Calu3 (cell line): ENCODE data around the gene ELMOD3. TPM values are rescaled to one million over a fixed set of nuclear protein-coding genes. Genes with fewer than 3 reads are reported as not detected.
"Not testable (repeated sequence)": the region's sequence is repeated elsewhere in the genome, so short reads cannot be mapped to it uniquely, and the experiment has no call there.

Source experiments
- BruUV-seq: library from RNA; stranded (reverse); fragments of 400-500 nt; replicated peaks from 2 replicates; lab custom pipeline; 2021; lab: Mats Ljungman, UMichigan
- CTCF ChIA-PET: fragments of 300-600 bp; sonication (Branson Sonifier 250); formaldehyde crosslinking; loops from one replicate; lab custom pipeline; 2022; ENCODE audit warnings: antibody characterized with exemption; lab: Charles Lee
- DNase-seq: peaks from one replicate; pipeline ENCODE4 v3.0.0; 2022
- H3K27ac Mint-ChIP-seq: one replicate; pipeline ENCODE4 v1.8.0; 2022; ENCODE audit warnings: mixed read lengths; ENCODE audit not compliant: unreplicated experiment
- H3K27me3 Mint-ChIP-seq: one replicate; pipeline ENCODE4 v1.8.0; 2022; ENCODE audit warnings: mixed read lengths; ENCODE audit not compliant: unreplicated experiment
- H3K36me3 Mint-ChIP-seq: one replicate; pipeline ENCODE4 v1.8.0; 2022; ENCODE audit warnings: mild to moderate bottlenecking, moderate library complexity, mixed read lengths; ENCODE audit not compliant: insufficient read depth, unreplicated experiment
- H3K4me1 Mint-ChIP-seq: one replicate; pipeline ENCODE4 v1.8.0; 2022; ENCODE audit warnings: mild to moderate bottlenecking, low read depth, mixed read lengths; ENCODE audit not compliant: unreplicated experiment
- H3K4me3 Mint-ChIP-seq: one replicate; pipeline ENCODE4 v1.8.0; 2022; ENCODE audit warnings: mild to moderate bottlenecking, low read depth, moderate library complexity, mixed read lengths; ENCODE audit not compliant: unreplicated experiment
- H3K9me3 Mint-ChIP-seq: one replicate; pipeline ENCODE4 v1.8.0; 2022; ENCODE audit warnings: low read depth, mixed read lengths; ENCODE audit not compliant: unreplicated experiment
- CTCF ChIP-seq: fragments of 200-600 bp; IDR thresholded peaks from one replicate; pipeline ENCODE4 v1.8.0; 2022; ENCODE audit warnings: antibody characterized with exemption; ENCODE audit not compliant: unreplicated experiment
- intact Hi-C: fragments of 100-400 bp; cut with micrococcal nuclease; formaldehyde crosslinking; loops from one replicate; pipeline ENCODE4 v1.10.0; 2022; ENCODE audit not compliant: unreplicated experiment
- total RNA-seq: library from RNA; stranded (reverse); gene quantifications from 2 replicates; pipeline ENCODE4 v1.2.3, GENCODE V29; 2022

The ELMOD3 gene
- total RNA-seq, 1 experiment from 2014 or later = 12.9 TPM

- BruUV-seq = TSS peak; percentile 96
- peak within 1 kb of the TSS; percentile 89 for H3K4me3 Mint-ChIP-seq
- peak within 1 kb of the TSS; percentile 95 for H3K27ac Mint-ChIP-seq
- peak; percentile 92 for DNase-seq
- peaks cover 8% of the 10 kb centered on the region for H3K4me1 Mint-ChIP-seq
- CTCF ChIA-PET = interaction anchor here (0.6 to 1.6 kb wide), 4 partner anchors 11 to 1715 kb away, joined by 5 to 7 read pairs (median 6); partner anchors contain the start of genes ELMOD3 and RETSAT
- intact Hi-C loops = no loop called here
- TF ChIP-seq CTCF = no peak
- no peaks in the 10 kb centered on the region for H3K9me3 Mint-ChIP-seq
- no peaks in the 10 kb centered on the region for H3K27me3 Mint-ChIP-seq
- H3K36me3 Mint-ChIP-seq = peaks cover 59% of the 10 kb centered on the region
These were observed 26.5 kb upstream of the ELMOD3 start, which contains the start of gene TGOLN2 for GRCh38 chr2:85327822-85328617. TSS of gene TGOLN2 (minus strand) at chr2:85327989. CDS start at chr2:85327962, 27 bp downstream.

- Mint-ChIP-seq H3K27ac (no peak overlapping the region), H3K4me1 (peaks cover 8% of the 10 kb centered on the region), H3K4me3 (peak overlapping the region; percentile 89), H3K9me3 (no peaks in the 10 kb centered on the region), H3K36me3 (peaks cover 47% of the 10 kb centered on the region), H3K27me3 (no peaks in the 10 kb centered on the region)
- no peak for DNase-seq
- intact Hi-C loops = no loop called here
- CTCF ChIA-PET = no interaction called here
- no TSS peak for BruUV-seq
- TF ChIP-seq CTCF = no peak
These were observed 25.4 kb upstream of the ELMOD3 start for GRCh38 chr2:85329181-85329651.

GRCh38 chr2:85329701-85330100, 24.9 kb upstream of the ELMOD3 start:
- H3K4me3 Mint-ChIP-seq, H3K27ac Mint-ChIP-seq, H3K9me3 Mint-ChIP-seq, intact Hi-C loops, DNase-seq, BruUV-seq, H3K27me3 Mint-ChIP-seq, H3K4me1 Mint-ChIP-seq: not testable (repeated sequence)
- peaks cover 43% of the 10 kb centered on the region for H3K36me3 Mint-ChIP-seq
- CTCF ChIA-PET = interaction anchor here (0.6 kb wide), 1 partner anchor 230 kb away, joined by 3 read pairs; no protein-coding TSS in a partner anchor

GRCh38 chr2:85330839-85331636, 23.5 kb upstream of the ELMOD3 start:
- CTCF ChIA-PET = no interaction called here
- Mint-ChIP-seq H3K9me3 (no peaks in the 10 kb centered on the region), H3K27me3 (no peaks in the 10 kb centered on the region), H3K4me1 (no peaks in the 10 kb centered on the region), H3K27ac (no peak overlapping the region), H3K36me3 (peaks cover 29% of the 10 kb centered on the region), H3K4me3 (no peak overlapping the region)
- no TSS peak for BruUV-seq
- intact Hi-C loops = no loop called here
- DNase-seq = no peak
- no peak for TF ChIP-seq CTCF

GRCh38 chr2:85333877-85334276, 20.7 kb upstream of the ELMOD3 start:
- H3K4me3 Mint-ChIP-seq, H3K36me3 Mint-ChIP-seq, H3K27me3 Mint-ChIP-seq, intact Hi-C loops, H3K4me1 Mint-ChIP-seq, H3K9me3 Mint-ChIP-seq, BruUV-seq, H3K27ac Mint-ChIP-seq, DNase-seq: not testable (repeated sequence)
- CTCF ChIA-PET = interaction anchor here (0.7 kb wide), 1 partner anchor 46 kb away, joined by 3 read pairs; no protein-coding TSS in a partner anchor
